Rectal smooth muscle tissue (tissue), 1 donor: ENCODE results near the gene COL20A1.

Source experiments
- H3K27ac ChIP-seq: one replicate; pipeline ENCODE4 v1.7.0; 2013; ENCODE audit warnings: low read depth, low read length, inconsistent platforms
- H3K27me3 ChIP-seq: one replicate; pipeline ENCODE4 v1.7.0; 2013; ENCODE audit warnings: low read length; ENCODE audit not compliant: control insufficient read depth, insufficient read depth
- H3K36me3 ChIP-seq: one replicate; pipeline ENCODE4 v1.7.0; 2013; ENCODE audit warnings: low read length; ENCODE audit not compliant: control insufficient read depth, insufficient read depth
- H3K4me1 ChIP-seq: one replicate; pipeline ENCODE4 v1.7.0; 2013; ENCODE audit warnings: low read length; ENCODE audit not compliant: control insufficient read depth, insufficient read depth
- H3K4me3 ChIP-seq: one replicate; pipeline ENCODE4 v1.7.0; 2013; ENCODE audit warnings: low read length
- H3K9ac ChIP-seq: one replicate; pipeline ENCODE4 v1.7.0; 2013; ENCODE audit warnings: low read length

COL20A1 gene

DNA sequence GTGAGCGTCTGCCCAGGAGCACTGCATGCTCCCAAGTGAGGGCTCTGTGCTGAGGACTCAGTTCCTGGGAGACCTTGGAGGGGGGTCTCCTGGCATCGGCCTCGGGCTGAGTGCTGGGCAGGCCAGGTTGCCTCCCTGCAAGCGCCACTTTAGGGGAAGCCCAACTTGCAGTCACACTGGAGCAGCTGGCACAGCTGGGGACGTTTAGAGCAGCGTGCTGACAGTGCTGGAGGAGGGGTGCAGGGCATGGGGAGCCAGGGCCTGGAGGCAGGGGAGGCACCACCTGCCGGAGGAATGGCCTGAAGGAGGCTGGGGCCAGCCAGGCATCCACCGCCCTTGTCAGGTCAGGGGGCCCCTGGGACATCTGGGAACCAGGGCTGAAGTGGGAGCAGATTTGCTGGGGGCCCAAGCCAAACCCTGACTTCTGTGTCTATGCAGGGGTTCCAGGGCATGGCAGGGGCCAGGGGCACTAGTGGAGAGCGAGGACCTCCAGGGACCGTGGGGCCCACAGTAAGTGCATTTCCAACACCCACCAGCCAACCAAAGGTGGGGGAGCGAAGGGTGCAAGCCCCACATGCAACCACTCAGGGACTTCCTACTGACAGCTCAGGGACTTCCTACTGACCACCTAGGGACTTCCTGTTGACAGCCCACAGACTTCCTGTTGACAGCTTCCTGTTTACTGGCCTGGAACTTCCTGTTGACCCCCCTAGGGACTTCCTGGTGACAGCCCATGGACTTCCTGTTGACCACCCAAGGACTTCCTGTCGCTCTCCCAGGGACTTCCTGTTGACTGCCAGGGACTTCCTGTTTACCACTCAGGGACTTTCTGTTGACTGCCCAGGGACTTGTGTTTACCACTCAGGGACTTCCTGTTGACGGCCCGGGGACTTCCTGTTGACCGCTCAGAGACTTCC lies 33.6 kb downstream of the COL20A1 start:
- Histone ChIP-seq H3K27me3 (peaks cover 5% of the 10 kb centered on the region), H3K9ac (no peak overlapping the region), H3K27ac (no peak overlapping the region), H3K36me3 (no peaks in the 10 kb centered on the region), H3K4me3 (no peak overlapping the region), H3K4me1 (no peaks in the 10 kb centered on the region)

DNA sequence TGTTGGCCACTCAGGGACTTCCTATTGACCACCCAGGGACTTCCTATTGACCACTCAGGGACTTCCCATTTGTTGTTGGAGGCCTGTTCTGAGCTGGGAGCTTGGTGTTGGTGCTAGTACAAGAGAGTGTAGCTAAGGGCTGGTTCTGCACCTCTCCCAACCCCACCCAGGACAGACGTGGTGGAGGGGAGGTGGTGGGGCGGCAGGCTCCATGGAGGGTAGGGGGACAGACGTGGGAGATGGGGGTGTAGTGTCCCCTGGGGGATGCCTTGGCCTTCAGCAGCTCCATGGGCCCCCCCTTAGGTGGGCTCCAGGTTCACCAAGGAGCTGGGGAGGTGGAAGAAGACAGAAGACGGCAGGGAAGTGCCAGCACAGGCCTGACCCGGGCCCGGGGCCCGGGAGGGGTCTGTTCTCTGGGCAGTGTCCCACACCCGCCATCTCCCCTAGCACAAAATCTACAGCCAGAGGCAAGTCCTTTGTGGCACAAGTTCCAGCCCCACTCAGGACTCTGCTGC lies 34.3 kb downstream of the COL20A1 start:
- H3K27me3 ChIP-seq: peaks cover 2% of the 10 kb centered on the region
- H3K27ac ChIP-seq: no peak overlapping the region
- no peak overlapping the region for H3K9ac ChIP-seq
- H3K4me1 ChIP-seq: no peaks in the 10 kb centered on the region
- no peak overlapping the region for H3K4me3 ChIP-seq
- H3K36me3 ChIP-seq: no peaks in the 10 kb centered on the region

DNA sequence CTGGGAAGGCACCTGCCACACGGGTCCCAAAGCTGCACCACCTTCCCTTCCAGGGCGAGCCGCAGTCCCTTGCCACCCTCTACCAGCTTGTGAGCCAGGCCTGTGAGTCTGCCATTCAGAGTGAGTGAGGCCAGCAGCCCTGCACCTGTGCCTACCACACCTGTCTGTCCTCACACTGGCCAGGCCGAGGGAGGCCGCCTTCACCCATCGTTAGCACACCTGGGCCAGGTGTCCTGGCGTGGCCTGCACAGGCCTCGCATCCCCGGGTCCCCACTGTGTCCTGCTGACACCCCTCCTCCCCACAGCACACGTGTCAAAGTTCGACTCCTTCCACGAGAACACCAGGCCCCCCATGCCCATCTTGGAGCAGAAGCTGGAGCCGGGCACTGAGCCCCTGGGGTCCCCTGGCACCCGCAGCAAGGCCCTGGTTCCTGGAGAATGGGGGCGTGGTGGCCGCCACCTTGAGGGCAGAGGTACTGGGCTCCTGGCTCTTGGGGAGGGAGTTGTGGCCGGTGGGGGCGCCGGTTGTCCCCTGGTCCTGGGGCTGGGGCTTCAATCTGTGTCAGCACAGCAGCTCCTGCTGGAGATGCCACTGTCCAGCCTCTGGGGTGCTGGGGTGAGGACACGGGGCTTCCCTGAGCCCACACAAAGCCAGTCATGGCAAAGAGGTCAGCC lies 35.2 kb downstream of the COL20A1 start:
- Histone ChIP-seq H3K4me3 (no peak overlapping the region), H3K9ac (no peak overlapping the region), H3K36me3 (no peaks in the 10 kb centered on the region)

DNA sequence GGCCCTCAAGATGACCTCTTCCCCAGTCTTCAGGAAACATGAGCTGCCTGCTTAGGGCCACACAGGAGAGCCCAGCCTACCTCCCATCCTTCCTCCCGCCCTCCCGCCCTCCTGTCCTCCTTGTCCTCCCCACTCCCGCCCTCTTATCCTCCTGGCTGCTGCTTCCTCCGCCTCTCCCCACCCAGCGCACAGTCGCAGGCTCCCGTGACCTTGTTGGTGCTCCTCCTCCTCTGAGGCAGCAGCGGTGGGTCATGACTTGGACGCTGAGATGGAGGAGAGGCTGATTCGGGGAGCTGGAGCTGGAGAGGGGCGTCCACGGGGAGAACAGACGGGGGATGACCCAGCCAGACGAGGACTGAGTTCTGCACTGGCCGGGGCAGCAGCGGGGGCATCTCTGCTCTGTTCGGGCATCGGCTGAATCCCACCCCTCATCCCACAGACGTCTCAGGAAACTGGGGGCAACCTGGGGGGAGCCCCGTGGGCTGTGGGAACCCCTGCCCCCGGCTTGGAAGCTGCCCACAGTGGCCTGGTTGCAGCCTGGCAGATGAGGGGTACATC lies 35.8 kb downstream of the COL20A1 start:
- H3K9ac ChIP-seq: no peak overlapping the region
- peaks cover 3% of the 10 kb centered on the region for H3K27me3 ChIP-seq
- H3K4me3 ChIP-seq: no peak overlapping the region
- no peaks in the 10 kb centered on the region for H3K4me1 ChIP-seq
- no peaks in the 10 kb centered on the region for H3K36me3 ChIP-seq
- no peak overlapping the region for H3K27ac ChIP-seq

More for the DNA sequence above, 35.2 kb downstream of the COL20A1 start:
- Histone ChIP-seq H3K27ac (no peak overlapping the region), H3K27me3 (peaks cover under 1% of the 10 kb centered on the region), H3K4me1 (no peaks in the 10 kb centered on the region)

DNA sequence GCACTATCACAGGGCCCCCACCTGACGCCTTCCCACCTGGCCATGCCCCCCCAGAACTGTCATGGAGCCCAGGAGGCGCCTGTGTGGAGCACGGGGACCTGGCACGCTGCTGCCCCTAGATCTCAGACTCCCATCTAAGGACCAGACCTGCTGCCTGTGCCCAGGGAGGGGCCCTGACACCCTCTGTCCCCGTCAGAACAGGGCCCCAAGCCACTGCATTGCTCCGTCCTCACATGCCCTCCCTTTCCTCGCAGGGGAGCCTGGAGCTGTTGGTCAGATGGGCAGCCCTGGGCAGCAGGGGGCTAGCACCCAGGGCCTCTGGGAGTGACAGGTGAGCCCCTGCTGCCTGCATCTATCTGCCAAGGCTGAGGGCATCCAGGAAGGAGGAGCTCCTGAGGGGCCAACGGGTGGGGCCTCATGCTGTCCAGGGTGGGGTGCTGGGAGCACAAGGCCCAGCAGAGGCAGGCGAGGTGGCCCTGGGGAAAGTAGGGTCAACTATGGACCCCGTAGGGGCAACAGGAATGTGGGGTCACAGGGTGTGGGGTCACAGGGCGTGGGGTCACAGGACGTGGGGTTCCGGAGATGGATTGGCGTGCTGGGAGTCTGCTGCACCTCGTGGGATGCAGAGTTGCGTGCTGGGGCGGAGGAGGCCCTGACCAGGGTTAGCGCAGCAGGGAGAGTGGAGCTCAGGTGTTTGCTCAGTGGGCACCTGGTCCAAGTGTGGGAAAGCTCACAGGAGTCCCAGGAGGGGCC lies 36.5 kb downstream of the COL20A1 start:
- H3K4me3 ChIP-seq: no peak overlapping the region
- no peak overlapping the region for H3K9ac ChIP-seq
- H3K27ac ChIP-seq: no peak overlapping the region
- peaks cover 3% of the 10 kb centered on the region for H3K27me3 ChIP-seq
- no peaks in the 10 kb centered on the region for H3K36me3 ChIP-seq
- no peaks in the 10 kb centered on the region for H3K4me1 ChIP-seq

DNA sequence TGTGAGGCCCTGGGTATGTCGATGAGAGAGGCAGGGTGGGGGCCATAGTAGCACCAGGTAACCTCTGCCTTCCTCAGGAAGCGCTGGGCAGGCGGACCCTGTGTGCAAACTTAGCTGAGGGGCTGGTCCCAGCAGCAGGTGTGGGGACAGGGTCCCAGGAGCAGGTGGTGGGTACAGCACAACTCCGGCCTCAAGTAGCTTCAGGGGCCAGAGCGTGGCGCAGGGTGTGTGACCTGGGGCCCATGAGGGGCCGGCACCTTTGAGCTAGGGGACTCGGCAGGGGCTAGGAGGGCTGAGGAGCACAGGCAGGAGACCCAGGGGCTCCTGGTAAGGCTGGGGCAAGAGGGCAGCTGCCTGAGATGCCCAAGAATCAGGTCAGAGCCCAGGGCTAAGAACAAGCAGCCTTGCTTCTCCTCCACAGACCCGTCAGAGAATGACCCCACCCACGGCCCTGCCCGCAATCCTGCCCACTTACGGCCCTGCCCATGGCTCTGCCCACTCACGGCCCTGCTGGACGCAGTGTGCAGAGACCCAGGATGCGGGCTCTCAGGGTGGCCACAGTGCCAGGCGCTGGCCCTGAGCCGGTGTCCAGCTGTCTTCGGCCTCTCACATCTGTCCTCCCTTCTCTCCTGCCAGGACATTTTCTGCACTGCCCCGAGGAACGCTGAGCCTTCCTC lies 37.2 kb downstream of the COL20A1 start:
- Histone ChIP-seq H3K4me1 (no peaks in the 10 kb centered on the region), H3K27me3 (peaks cover 3% of the 10 kb centered on the region), H3K27ac (no peak overlapping the region), H3K9ac (no peak overlapping the region), H3K36me3 (no peaks in the 10 kb centered on the region), H3K4me3 (no peak overlapping the region)

DNA sequence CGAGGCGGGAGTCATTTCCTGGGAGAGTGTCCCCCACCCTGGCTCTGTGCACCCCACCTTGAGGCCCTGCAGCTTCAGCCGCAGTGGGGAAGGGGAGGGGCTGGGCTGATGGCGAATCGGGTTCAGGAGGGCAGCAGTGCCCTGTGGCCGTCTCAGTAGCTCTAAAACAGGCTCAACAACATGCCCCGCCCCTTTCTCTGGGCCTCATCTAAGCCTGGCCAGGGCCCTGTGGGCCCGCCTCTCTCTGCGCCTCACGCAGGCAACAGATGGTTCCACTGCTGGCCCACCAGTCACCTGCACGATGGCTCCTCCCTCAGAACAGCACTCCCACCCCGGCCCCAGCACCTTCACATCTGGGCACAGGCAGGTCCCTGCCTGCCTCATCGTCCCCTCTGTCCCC lies 38.0 kb downstream of the COL20A1 start:
- Histone ChIP-seq H3K4me1 (no peaks in the 10 kb centered on the region), H3K36me3 (no peaks in the 10 kb centered on the region), H3K27ac (no peak overlapping the region), H3K27me3 (peaks cover 3% of the 10 kb centered on the region), H3K9ac (no peak overlapping the region), H3K4me3 (no peak overlapping the region)

DNA sequence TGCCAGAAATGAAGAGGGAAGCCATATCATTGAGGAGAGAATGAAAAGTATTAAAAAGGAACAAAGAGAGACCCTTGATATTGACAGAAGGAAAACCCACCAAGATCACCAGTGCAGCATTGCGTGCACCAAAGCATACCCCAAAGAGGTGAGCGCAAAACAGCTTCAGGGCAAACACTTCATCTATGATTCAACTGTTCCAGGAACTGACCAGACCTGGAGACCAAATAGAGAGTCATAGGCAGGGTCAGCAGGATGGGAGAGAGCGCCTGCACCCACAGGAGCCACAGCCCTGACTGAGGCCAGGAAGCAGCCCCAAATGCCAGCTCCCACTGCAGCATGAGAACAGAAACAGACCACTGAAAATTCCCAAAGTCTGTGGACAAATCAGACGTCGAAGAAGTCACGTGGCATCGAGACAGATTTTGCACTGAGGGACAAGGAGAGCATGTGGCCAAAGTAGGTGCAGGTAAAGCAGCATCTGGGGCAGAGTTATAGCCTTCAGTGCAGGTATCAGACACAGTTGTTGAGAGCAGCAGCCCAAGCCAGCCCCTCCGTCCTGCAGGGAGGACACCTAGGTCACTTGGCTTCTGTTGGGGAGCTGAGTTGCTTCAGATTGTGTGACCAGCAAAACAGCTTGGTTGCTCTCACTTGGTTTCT lies 38.9 kb downstream of the COL20A1 start:
- H3K4me1 ChIP-seq: no peaks in the 10 kb centered on the region
- H3K27me3 ChIP-seq: peaks cover 6% of the 10 kb centered on the region
- H3K9ac ChIP-seq: no peak overlapping the region
- H3K27ac ChIP-seq: no peak overlapping the region
- H3K36me3 ChIP-seq: no peaks in the 10 kb centered on the region
- H3K4me3 ChIP-seq: no peak overlapping the region

DNA sequence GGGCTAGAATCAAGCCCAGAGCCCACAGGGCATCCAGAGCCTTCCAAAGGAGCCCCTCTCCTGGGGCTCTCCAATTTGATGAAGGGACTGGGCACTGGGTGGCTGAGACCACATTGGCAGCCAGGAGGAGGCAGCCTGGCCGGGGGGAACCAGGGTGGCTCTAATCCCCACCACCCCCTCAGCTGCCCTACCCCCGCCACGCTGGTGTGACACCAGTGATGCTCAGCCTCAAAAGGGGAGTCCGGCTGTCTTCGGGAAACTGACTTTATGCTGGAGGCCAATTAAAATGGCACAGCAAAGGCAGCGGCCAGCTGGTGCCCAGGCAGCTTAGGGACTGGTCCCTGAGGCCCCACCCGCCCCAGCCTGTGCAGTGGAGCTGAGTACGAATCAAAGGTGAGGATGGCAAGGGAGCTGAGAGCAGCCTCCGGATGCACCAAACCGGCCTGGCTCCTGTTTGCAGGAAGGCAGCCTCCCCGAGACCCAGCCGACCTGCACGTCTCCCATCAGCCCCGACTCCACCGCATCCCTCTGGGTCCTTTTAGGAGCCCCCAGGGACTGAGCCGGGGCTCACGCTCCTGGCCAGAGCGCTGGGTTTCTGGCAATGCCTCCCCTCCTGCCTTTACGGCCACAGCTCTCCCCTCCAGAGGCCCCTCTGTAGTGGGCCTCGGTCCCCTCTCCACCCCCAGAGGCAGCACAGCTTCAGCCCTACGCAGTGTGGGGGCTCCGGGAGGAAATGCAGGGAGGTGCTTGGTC lies 39.7 kb downstream of the COL20A1 start:
- H3K27ac ChIP-seq: no peak overlapping the region
- H3K27me3 ChIP-seq: peaks cover 6% of the 10 kb centered on the region
- no peaks in the 10 kb centered on the region for H3K4me1 ChIP-seq
- H3K9ac ChIP-seq: no peak overlapping the region
- H3K4me3 ChIP-seq: no peak overlapping the region
- H3K36me3 ChIP-seq: no peaks in the 10 kb centered on the region

DNA sequence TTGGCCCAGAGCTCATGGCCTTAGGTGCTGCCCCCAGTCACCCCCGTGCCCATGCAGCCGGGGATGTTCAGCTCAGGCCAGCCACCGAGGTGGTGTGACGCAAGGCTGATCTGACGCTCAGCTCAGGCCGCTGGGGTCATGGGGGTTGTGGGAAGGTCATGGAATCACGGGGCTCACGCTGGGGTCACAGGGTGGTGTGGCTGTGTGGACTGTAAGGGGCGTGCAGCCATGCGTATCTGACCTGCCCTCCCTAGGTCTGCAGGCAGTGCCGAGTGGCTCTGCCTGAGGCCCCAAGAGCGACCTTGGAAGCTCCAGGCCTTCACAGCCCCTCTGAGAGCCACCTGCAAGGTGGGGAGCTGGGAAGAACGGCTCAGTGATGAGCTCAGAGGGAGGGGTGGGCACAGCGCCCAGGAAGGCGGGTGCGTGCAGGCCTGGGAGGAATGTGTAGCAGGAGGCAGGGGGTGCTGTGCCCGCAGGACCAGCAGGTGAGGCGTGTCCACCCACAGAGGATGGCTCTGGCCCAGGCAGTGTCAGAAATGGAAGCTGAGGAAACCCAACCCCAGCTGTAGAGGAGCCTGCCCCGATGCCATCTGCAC lies 40.4 kb downstream of the COL20A1 start:
- H3K4me3 ChIP-seq: no peak overlapping the region
- H3K36me3 ChIP-seq: no peaks in the 10 kb centered on the region
- H3K9ac ChIP-seq: no peak overlapping the region
- H3K27me3 ChIP-seq: peaks cover 6% of the 10 kb centered on the region
- H3K4me1 ChIP-seq: no peaks in the 10 kb centered on the region
- H3K27ac ChIP-seq: no peak overlapping the region
